Heart right ventricle (tissue), 16 donors: ENCODE measurements around the gene THBS1. TPM values are rescaled to one million over a fixed set of nuclear protein-coding genes. Genes with fewer than 3 reads are reported as not detected.

ENCODE experiments used
- ATAC-seq, 8 donors: fragments of 200-7000 bp; cut with Tn5 transposase; one replicate each; pipeline ENCODE4 v1.9.1; 2020; ENCODE audit warnings: mild to moderate bottlenecking in 8 of 8, moderate library complexity in 8 of 8, moderate number of reproducible peaks in 1 of 8
- DNase-seq, 2 donors: peaks; one replicate each; pipeline ENCODE4 v3.0.0-alpha.2; 2020
- H3K27ac ChIP-seq, 10 donors: fragments of 200-600 bp; sonication (generic) in 2 of 10; one replicate each; pipeline versions ENCODE4 v1.5.0 to v1.8.0; 2020 to 2022; ENCODE audit warnings: mild to moderate bottlenecking in 3 of 10
- H3K27me3 ChIP-seq, 7 donors: fragments of 200-600 bp; one replicate each; pipeline ENCODE4 v1.8.0; 2021 to 2022; ENCODE audit warnings: mild to moderate bottlenecking in 2 of 7
- H3K36me3 ChIP-seq, 9 donors: fragments of 200-600 bp; sonication (generic) in 1 of 9; one replicate each; pipeline versions ENCODE4 v1.5.0 to v1.8.0; 2020 to 2022; ENCODE audit warnings: mild to moderate bottlenecking in 2 of 9
- H3K4me1 ChIP-seq, 9 donors: fragments of 200-600 bp; sonication (generic) in 1 of 9; one replicate each; pipeline versions ENCODE4 v1.5.0 to v1.8.0; 2020 to 2022; ENCODE audit warnings: mild to moderate bottlenecking in 4 of 9
- H3K4me3 ChIP-seq, 10 donors: fragments of 200-600 bp; sonication (generic) in 2 of 10; one replicate each; pipeline versions ENCODE4 v1.5.0 to v1.8.0; 2020 to 2022; ENCODE audit warnings: mild to moderate bottlenecking in 7 of 10, moderate library complexity in 2 of 10
- H3K9me3 ChIP-seq, 11 donors: fragments of 200-600 bp in 10 of 11; sonication (generic) in 2 of 11; one replicate each; pipeline versions ENCODE4 v1.5.0 to v1.8.0; 2013 to 2022; ENCODE audit warnings: mild to moderate bottlenecking in 2 of 11, control low read depth in 1 of 11, moderate library complexity in 1 of 11
- WGBS, 2 donors: extraction: QIAGEN DNeasy Blood & Tissue Kit; methylation state at CpG; one replicate each; pipeline ENCODE4 v1.1.7; 2013; ENCODE audit warnings: inconsistent platforms in 1 of 2; 5-methylcytosine and 5-hydroxymethylcytosine counted together
- intact Hi-C, 10 donors: fragments of 100-400 bp; cut with DNase I; formaldehyde crosslinking; loops; one replicate each; pipeline versions ENCODE4 v1.11.1 to v1.14.2; 2022
- polyA plus RNA-seq, 2 donors: library from polyadenylated mRNA; stranded (reverse); fragments of 200-250 nt; gene quantifications; one replicate each; pipeline ENCODE4 v1.2.3, GENCODE V29; 2013
- total RNA-seq, 10 donors: library from RNA; stranded (reverse); fragmentation: NEBNext Ultra II Directional in 3 of 10; extraction: Animal tissue kit (Norgen Biotek cat#: 25700) in 3 of 10; gene quantifications; one replicate each; pipeline versions ENCODE4 v1.2.1 to v1.2.4, GENCODE V29; 2021 to 2023
- TF ChIP-seq, protein P1 (sequence below), 9 donors: fragments of 200-600 bp; sonication (generic) in 2 of 9; IDR thresholded peaks; one replicate each; pipeline versions ENCODE4 v1.5.0 to v1.8.0; 2021 to 2022; ENCODE audit warnings: antibody characterized with exemption in 9 of 9, mild to moderate bottlenecking in 5 of 9, moderate library complexity in 1 of 9
- donor health status: Arrhythmogenic right ventricular cardiomyopathy.
- donor health status: ischemic (EF 13 %, LVEDD 7.1; RV severe dilation, severe dysfunction).
- donor health status: healthy with polysubstance abuse.
- donor health status: DM: no; HTN: yes; CAD: no.
- donor health status: DM: no; HTN: no; CAD: no.
- donor health status: ischemic (EF 25% LVEDD 6.9; RV normal size, moderate dysfunction).
- donor health status: ischemic (EF 25% LVEDD 5.7; RV mildly dilated, moderate dysfunction).
- donor health status: healthy.
- donor health status: DM: yes; HTN: yes; CAD: no.
- donor health status: Ischemic cardiomyopathy.
- donor health status: ischemic (EF 35%, LVEDD 5.7; RV mildly dilated, moderate dysfunction).
- donor health status: nonischemic (EF 11% LVEDD 7.7; RV severe dilation, severe dysfunction).
- donor health status: DM: yes; HTN: yes; CAD: no.
- donor health status: PGD.
- donor health status: ischemic (EF 29% LVEDD 5.4; RV normal size, mild dysfunction).
- donor health status: nonischemic (EF 23%, LVEDD 6.1; RV moderate dilation, normal function).

The THBS1 gene
- total and polyA plus RNA-seq, 12 donors = 12.9 to 1,109 (median 102) TPM

- WGBS, 2 donors = 85 to 88% methylated on average over 2 of the region's 2 CpGs
- no peaks in the 10 kb centered on the region for H3K27me3 ChIP-seq
- ATAC-seq (no peak), DNase-seq (no peak)
- H3K4me3 ChIP-seq = no peak overlapping the region
- intact Hi-C loops = loop anchor here in 6 of 10 donors (5.0 to 10.0 kb wide), 5 partner anchors 61 to 446 kb away; no protein-coding TSS in a partner anchor
- no peaks in the 10 kb centered on the region for H3K9me3 ChIP-seq
- H3K4me1 ChIP-seq = peaks cover 0 to 4% (median 0%) of the 10 kb centered on the region in 9 donors
- H3K36me3 ChIP-seq = no peaks in the 10 kb centered on the region
- no peak overlapping the region for H3K27ac ChIP-seq
- TF ChIP-seq, protein P1, sequence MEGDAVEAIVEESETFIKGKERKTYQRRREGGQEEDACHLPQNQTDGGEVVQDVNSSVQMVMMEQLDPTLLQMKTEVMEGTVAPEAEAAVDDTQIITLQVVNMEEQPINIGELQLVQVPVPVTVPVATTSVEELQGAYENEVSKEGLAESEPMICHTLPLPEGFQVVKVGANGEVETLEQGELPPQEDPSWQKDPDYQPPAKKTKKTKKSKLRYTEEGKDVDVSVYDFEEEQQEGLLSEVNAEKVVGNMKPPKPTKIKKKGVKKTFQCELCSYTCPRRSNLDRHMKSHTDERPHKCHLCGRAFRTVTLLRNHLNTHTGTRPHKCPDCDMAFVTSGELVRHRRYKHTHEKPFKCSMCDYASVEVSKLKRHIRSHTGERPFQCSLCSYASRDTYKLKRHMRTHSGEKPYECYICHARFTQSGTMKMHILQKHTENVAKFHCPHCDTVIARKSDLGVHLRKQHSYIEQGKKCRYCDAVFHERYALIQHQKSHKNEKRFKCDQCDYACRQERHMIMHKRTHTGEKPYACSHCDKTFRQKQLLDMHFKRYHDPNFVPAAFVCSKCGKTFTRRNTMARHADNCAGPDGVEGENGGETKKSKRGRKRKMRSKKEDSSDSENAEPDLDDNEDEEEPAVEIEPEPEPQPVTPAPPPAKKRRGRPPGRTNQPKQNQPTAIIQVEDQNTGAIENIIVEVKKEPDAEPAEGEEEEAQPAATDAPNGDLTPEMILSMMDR (IDR thresholded peaks at IDR 0.05) = no peak
These were observed 7.6 kb upstream of the THBS1 start for GRCh38 chr15:39573287-39573686.

DNA sequence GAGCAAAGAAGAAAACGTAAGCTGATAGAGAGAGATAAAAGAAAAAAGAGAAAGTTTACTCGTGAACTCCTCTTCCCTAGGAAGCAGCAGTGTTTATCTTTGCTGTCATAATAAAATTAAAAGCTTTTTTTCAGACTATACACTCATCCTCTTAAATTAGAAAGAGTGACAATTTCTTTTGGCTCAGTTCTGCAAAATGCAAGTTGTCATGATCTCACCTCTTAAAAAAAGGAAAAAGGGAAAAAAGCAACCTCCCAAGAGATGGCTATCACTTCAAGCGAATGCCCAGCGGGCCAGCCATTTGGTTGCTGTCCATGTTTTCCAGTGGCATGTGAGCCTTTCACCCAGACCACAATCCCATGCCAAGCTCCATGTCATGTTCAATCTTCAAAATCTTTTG, 7.0 kb upstream of the THBS1 start:
- TF ChIP-seq, protein P1 (IDR thresholded peaks at IDR 0.05) = no peak
- Histone ChIP-seq H3K27me3 (no peaks in the 10 kb centered on the region), H3K36me3 (no peaks in the 10 kb centered on the region), H3K4me1 (peaks cover 0 to 7% (median under 1%) of the 10 kb centered on the region in 9 donors), H3K27ac (no peak overlapping the region), H3K9me3 (no peaks in the 10 kb centered on the region), H3K4me3 (no peak overlapping the region)
- intact Hi-C loops = loop anchor here in 6 of 10 donors (5.0 to 10.0 kb wide), 5 partner anchors 62 to 447 kb away; no protein-coding TSS in a partner anchor
- no peak for DNase-seq
- 63 to 80% methylated on average over 4 of the region's 4 CpGs for WGBS, 2 donors
- ATAC-seq = no peak

- Histone ChIP-seq H3K36me3 (no peaks in the 10 kb centered on the region), H3K27me3 (no peaks in the 10 kb centered on the region), H3K27ac (no peak overlapping the region), H3K9me3 (no peaks in the 10 kb centered on the region), H3K4me1 (peaks cover 0 to 13% (median 6%) of the 10 kb centered on the region in 9 donors), H3K4me3 (no peak overlapping the region)
- intact Hi-C loops = loop anchor here in 6 of 10 donors (5.0 to 10.0 kb wide), 5 partner anchors 62 to 447 kb away; no protein-coding TSS in a partner anchor
- no peak for ATAC-seq
- no peak for DNase-seq
- TF ChIP-seq, protein P1 (IDR thresholded peaks at IDR 0.05) = no peak
- 95 to 98% methylated on average over 1 of the region's 1 CpG for WGBS, 2 donors
These were observed 6.5 kb upstream of the THBS1 start for GRCh38 chr15:39574427-39574826.

DNA sequence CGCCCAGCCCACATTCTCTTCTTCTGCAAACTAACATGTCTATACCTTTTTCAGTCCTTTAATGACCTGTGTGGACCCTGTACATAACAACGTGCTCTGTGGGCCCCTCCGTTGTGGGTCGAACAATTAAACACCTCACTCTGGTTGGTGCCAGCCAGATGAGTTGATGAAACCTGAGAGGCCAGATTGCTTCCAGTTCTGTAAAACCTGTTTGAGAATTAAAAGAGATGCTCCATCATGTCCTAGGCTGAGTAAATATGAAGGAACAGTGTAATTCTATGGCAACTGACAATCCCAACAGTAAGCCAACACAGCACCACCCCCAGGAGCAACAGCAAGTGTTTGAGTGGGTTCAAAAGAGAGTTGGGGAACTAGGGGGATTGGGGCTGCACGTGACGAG, 5.7 kb upstream of the THBS1 start:
- no peak overlapping the region for H3K4me3 ChIP-seq
- no peak overlapping the region for H3K27ac ChIP-seq
- ATAC-seq (no peak), DNase-seq (no peak)
- no peaks in the 10 kb centered on the region for H3K36me3 ChIP-seq
- WGBS, 2 donors = 92 to 97% methylated on average over 6 of the region's 6 CpGs
- peaks cover 0 to 20% (median 11%) of the 10 kb centered on the region in 9 donors for H3K4me1 ChIP-seq
- TF ChIP-seq, protein P1 (IDR thresholded peaks at IDR 0.05) = no peak
- intact Hi-C loops = loop anchor here in 6 of 10 donors (5.0 to 10.0 kb wide), 9 partner anchors 63 to 403 kb away; no protein-coding TSS in a partner anchor
- no peaks in the 10 kb centered on the region for H3K27me3 ChIP-seq
- H3K9me3 ChIP-seq = no peaks in the 10 kb centered on the region
